NCI-H82 (cell line): ENCODE measurements around the gene KANSL1L.
"Not testable (repeated sequence)": the region's sequence is repeated elsewhere in the genome, so short reads cannot be mapped to it uniquely, and the experiment has no call there.

Source experiments
- DNase-seq: peaks from one replicate; lab custom pipeline; 2025; lab: John Stamatoyannopoulos, UW

KANSL1L gene, protein sequence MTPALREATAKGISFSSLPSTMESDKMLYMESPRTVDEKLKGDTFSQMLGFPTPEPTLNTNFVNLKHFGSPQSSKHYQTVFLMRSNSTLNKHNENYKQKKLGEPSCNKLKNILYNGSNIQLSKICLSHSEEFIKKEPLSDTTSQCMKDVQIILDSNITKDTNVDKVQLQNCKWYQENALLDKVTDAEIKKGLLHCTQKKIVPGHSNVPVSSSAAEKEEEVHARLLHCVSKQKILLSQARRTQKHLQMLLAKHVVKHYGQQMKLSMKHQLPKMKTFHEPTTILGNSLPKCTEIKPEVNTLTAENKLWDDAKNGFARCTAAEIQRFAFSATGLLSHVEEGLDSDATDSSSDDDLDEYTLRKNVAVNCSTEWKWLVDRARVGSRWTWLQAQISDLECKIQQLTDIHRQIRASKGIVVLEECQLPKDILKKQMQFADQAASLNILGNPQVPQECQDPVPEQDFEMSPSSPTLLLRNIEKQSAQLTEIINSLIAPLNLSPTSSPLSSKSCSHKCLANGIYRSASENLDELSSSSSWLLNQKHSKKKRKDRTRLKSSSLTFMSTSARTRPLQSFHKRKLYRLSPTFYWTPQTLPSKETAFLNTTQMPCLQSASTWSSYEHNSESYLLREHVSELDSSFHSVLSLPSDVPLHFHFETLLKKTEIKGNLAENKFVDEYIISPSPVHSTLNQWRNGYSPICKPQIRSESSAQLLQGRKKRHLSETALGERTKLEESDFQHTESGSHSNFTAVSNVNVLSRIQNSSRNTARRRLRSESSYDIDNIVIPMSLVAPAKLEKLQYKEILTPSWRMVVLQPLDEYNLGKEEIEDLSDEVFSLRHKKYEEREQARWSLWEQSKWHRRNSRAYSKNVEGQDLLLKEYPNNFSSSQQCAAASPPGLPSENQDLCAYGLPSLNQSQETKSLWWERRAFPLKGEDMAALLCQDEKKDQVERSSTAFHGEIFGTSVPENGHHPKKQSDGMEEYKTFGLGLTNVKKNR

DNA sequence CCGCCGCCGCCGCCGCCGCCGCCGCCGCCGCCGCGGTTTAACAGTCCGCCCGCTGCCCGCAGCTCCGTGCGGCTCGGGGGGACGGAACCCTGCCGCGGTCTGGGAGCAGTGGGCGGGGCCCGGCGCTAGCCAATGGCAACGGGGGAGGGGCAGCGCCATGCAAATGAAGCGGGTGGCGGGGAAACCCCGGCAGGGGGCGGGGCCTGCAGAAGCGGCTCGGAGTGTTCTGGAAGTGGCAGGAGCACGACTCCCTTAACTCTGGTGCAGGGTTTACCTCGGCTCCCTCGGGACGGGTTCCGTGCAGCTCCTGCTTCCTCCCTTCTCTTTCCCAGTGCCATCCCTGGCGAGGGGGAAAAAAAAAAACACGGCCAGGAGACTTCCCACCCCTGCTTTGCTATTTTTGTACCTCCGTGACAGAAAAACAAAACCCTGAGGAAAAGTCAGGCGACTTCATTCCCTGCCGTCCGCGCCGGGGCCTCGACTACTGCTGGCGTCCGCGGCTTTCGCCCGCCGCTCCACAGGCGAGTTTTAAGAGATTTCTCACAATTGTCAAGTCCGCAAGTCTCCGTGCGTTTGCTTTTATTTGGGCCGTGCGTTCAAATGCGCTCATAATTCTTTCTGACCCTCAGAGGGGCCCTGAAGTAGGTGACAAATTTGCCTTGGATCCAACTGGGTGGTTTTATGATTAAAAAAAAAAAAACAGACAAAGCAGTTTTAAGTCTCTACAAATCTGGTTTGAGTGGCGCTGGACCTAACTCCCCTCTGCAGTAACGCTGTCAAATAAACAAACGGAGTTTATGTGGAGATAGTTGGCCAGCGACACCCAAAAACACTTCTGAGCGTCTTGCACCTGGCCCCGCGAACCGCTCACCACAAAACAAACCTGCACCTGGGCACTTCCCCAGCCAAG lies at the start of gene KANSL1L:
KANSL1L (minus strand) TSS at position 101 of the 910 bp plus-strand sequence. CDS start 16,827 bp downstream, outside the sequence.
- DNase-seq = peak; percentile 99

DNA sequence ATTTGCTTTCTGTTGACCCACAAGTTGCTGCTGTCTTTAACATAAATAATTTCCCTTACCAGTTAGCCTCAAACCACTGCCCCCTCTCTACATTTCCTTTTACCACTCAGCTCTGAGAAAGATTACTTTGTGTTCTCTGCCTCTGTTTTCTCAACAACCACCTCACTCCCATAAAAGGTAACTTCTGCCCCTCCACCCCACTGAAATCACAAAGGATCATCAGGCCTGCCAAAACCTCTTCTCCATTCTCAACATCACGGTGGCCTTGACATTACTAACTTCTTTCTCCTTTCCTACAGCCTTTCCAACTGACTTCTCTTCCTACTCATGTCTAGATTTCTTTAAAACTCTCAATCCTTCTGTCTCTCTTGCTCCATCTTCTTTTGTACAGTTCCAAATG lies 43.9 kb upstream of the KANSL1L start:
- no peak for DNase-seq

DNA sequence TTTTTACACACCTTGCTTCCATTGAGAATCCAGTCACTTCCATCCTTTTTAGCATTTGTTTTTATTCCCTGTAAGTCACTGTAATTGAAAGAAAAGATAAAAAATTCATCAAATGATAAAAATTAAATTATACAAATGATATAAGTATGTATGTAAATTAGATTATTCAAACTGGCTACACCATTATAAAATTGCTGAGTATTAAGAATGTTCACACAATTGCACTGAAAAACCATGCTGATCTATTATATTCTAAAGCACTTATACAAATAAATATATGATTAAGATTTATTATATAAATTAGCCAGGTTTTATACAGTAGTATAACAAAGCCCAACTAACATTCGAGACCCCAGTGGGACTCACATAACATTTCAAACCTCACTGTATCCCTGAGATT lies 39.0 kb upstream of the KANSL1L start:
- DNase-seq = no peak

DNA sequence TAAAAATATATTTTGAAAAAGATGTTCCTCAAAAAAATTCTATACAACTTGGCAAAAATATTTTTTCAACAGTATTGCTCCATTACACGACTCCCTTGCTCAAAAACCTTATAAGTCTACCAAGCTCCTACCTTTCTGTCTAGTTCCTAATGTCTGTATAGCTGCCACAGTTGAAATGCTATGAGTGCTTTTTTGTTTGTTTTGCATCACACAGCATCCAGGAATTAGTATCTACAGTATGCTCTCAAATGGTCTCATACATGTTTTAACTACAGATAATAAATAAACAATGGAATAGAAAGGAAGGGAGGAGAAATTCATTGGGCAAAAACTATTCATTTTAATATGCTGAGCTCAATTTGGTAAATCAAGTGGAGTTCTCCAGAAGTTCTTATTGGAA lies 36.7 kb upstream of the KANSL1L start:
- no peak for DNase-seq

DNA sequence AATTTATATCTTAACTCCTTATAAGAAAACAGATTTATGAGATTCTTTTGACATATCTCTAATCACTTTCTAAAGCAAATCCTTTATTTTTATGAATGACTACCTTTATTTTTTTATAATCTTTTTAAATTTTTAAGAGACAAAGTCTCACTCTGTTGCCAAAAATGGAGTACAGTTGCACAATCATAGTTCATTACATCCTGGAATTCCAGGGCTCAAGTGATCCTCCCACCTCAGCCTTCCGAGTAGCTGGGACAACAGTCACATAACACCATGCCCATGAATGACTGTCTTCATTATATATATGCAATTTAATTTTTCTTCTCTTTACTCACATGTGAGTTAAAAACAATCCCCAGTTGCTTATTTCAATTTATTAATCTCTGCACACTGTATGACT lies 32.3 kb upstream of the KANSL1L start:
- no peak for DNase-seq

DNA sequence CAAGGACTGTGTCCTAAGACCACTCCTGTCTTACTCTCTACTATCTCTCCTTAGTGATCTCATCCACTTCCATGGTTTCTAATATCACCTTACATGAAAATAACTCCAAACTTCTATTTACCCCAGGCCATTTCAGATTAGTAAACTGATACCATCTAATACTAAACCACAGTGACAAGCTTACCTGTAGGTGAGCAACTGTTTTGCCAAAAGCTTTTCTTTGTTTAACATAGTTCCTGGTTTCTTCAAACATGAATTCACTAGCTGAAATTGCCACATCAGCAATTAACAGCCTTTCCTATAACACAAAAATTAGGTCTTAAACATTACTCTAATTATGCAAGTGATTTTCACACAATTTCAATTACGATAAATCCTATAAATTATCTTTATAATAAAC lies 31.9 kb upstream of the KANSL1L start:
- DNase-seq = no peak

DNA sequence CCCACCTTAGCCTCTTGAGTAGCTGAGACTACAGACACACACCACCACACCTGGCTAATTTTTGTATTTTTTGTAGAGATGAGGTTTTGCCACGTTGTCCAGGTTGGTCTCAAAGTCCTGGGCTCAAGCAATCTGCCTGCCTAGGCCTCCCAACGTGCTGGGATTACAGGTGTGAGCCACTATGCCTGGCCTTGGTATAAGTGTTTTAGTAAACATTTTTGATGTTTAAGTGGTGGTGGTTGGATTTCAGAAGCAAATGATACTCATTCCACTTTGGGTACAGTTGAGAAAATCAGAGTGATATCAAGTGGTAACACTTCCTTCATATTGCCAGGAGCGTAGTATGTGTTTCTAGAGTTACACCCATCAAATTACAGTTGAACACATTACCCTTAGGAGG lies 28.6 kb upstream of the KANSL1L start:
- DNase-seq = no peak

DNA sequence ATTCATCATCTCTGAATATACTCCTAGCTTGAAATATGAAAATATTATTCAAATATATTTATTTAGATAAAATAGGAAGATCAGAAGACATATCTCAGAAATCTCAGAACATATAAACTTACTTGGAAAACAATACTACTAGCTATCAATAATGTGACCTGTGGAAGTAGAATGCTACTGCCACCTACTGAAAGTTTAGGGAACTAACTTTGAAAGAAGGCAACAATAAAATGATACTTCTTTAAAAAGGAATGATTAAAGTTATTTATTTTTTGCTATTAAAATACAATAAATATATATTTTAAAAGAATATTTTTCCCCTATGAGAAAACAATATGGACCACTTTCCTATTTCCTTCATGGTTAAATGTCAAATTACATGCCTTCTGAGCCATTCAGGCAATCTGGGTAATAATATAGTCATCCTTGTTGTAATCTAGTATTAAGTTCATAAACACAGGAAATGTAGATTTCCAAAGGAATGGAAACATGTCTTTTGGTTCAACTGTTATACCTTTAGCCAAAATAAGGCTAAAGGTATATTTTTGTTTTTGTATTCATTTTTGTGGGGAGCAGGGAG lies 28.1 kb upstream of the KANSL1L start:
- peak; percentile 40 for DNase-seq

DNA sequence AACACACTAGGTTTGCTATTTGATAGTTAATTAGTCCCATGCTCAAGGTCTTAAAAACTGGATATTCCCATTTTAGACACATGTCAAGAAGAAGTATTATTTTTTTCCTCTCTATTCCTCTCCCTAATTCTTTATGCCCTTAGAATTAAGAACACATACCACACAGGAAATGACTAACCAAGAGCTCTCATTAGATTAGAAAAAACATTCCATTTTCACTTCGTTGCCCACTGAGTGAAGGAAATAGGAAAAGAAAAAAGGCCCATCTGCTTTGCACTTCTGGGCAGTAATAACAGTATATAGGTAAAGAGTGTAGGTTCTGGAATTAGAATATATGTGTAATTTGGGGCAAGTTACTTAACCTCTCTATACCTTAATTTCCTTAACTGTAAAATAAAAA lies 27.1 kb upstream of the KANSL1L start:
- DNase-seq = no peak

DNA sequence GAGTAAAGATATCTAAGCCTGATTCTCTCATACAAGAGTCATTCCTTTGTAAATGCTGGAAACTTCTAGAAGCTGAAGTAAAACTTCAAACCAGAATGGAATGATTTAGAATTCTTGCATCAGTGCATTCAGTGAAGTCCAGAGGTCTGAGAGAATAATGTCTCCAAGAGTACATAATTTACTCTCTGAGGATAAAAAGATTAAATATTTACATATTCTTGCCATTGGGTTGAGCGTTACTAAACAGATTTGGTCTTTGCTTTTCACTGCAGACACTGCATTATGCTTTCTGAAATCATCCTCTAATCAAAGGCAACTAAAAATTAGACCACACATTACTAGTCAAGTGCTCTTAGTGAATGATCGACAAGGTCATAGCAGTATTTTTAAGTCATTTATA lies 26.5 kb upstream of the KANSL1L start:
- no peak for DNase-seq

DNA sequence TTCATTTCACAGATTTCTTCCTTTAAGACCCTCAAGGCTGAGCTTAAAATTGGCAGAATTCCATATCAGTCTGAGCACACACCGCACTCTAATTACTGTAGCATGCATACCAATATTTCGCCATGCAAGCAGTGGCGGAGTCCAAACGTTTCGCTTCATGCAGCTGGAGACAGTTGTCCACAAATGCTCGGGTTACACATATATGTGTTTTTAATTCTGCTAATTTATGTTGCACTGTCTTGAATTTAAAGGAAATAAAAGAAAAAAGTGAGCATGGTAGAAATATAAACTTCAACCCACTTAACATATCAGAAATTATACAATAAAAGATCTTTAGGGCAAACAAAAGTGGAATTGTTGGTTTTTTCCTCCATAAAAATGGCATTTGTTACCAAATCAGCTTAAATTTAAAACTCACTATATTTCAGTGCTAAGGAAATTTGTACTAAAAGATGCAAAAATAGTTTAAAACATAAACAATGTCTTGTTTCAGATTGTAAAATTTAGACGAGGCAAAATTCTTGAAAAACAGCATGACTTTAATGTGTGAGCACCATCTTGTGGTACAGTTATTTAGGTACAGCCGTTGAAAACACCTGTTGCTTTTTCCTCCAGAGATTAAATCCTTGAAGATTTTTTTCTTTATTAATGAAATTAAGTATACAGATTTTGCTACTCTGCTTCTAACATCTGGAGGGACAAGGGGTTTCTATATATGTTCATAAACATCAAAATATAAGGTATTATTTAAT lies 24.1 kb upstream of the KANSL1L start:
- DNase-seq = peak; percentile 86

DNA sequence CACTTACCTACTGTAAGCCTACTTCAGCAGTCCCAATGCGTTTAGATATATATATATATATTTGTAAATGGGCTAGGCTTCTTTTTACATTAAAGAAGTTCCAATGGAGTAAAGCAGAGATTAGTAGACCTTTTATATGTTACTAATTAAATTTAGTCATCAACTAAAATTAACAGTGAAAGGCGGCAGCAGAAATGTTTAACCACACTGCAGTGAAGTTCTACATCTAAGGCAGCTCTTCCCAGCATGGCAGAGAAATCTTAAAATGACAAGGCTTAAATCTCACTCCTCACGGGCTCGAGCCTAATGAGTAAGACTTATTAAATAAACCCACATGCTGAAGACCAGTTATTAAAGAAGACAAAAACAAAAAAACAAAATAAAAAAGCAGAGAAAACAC lies 19.1 kb upstream of the KANSL1L start:
- peak; percentile 14 for DNase-seq

DNA sequence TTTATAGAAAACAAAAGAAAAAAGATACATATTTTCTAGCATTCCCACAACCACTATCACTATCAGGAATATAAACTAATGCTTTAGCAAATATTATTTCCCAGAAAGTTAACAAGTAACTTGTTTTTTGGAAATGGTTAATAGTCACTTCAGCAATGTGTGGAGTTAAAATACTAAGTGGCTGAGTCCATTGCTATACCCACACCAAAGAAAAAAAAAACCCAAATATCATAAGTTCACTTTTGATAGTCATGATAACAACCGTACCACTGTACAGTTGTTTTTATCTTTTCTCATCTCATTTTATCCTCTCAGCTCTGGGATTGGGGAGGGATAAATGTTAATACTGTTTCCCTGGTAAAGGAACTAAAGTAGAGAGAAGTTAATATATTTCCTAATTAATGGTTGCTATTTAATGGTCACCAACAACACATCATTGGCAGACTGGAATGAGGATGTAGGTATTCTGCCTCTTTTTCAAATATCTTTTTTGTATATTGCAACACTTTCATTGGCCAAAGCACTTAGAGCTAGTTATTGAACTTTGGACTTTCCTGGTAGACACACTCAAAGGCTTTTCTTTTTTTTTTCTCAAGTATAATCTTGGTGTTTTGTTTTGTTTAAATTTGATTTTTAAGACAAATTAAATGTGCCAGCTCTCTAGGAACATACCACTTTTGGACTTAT lies 18.4 kb upstream of the KANSL1L start:
- no peak for DNase-seq

DNA sequence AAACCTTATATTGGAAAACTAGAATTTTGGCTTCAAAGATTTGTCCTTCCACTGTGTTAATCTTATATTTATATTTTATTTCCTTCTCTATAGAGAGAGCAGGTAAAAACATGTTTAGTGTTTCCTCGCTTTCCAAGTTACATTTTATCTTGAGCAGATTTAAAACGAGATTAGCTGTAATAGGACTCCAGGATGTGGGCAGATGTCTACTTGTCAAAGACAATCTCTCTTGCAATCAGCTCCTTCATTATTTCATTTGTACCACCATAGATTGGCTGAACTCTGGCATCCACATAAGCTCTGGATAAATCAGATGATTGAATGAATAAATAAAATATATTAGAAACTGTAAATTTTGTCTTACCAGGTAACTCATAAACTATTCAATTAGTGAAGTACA lies 17.5 kb upstream of the KANSL1L start:
- DNase-seq = peak; percentile 86

DNA sequence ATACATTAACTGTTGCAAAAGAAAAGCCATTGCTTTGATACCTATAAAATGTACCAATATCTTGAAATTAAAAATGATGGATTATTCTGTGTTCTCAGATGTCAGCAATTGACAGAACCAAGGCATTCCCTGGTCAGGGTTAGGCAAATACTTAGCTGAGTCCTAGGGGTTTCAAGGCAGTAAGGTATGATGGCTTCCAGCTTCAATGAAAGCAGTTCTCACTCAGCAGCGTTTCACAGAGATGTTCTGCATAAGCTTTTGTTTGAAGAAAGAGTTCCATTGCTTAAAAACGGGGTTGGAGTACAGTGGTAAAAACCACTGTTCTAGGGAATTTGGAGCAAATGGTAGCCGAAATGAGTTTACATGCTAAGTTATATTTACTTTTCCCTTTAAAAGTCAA lies 17.0 kb upstream of the KANSL1L start:
- peak; percentile 40 for DNase-seq

DNA sequence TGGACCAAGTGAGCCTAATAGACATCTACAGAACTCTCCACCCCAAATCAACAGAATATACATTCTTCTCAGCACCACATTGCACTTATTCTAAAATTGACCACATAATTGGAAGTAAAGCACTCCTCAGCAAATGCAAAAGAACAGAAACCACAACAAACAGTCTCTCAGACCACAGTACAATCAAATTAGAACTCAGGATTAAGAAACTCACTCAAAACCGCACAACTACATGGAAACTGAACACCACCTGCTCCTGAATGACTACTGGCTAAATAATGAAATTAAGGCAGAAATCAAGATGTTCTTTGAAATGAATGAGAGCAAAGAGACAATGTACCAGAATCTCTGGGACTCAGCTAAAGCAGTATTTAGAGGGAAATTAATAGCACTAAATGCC lies 12.7 kb upstream of the KANSL1L start:
- DNase-seq = not testable (repeated sequence)

DNA sequence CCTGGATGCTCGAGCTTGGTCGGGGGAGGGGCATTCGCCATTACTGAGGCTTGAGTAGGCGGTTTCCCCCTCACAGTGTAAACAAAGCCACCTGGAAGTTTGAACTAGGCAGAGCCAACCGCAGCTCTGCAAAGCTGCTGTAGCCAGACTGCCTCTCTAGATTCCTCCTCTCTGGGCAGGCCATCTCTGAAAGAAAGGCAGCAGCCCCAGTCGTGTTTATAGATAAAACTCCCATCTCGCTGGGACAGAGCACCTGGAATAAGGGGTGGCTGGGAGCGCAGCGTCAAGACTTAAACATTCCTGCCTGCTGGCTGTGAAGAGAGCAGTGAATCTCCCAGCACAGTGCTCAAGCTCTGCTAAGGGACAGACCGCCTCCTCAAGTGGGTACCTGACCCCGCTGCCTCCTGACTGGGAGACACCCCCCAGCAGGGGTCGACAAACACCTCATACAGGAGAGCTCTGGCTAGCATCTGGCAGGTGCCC lies 10.4 kb upstream of the KANSL1L start:
- DNase-seq = peak; percentile 31

DNA sequence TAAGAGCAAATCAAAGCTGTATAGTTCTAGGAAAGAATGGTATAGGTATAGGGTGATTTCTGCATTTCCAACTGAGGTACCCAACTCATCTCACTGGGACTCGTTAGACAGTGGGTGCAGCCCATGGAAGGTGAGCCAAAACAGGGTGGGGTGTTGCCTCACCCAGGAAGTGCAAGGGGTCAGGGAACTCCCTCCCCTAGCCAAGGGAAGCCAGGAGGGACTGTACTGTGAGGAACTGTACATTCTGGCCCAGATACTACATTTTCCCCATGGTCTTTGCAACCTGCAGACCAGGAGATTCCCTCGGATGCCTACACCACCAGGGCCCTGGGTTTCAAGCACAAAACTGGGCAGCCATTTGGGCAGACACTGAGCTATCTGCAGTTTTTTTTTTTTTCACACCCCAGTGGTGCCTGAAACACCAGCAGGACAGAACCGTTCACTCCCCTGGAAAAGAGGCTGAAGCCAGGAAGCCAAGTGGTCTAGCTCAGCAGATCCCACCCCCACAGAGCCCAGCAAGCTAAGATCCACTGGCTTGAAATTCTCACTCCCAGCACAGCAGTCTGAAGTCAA lies 9.9 kb upstream of the KANSL1L start:
- DNase-seq = not testable (repeated sequence)

DNA sequence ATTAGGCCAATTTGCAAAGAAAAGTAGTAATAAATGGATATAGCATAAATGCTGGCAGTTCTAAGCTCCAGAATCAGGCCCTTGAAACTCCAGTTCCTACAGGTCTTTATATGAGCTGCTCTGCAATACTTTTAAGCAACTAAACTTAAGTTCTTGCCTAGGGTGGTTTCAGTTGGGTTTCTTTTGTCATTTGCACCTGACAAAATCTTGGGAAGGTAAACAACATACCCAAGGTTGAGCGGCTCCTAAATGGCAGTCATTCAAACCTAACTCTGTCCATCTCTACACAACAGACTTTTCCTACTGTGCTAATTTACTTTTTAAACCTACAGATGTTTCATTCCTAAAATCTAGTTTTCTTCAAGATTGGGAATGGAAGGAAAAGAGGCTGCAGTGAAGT lies 9.3 kb upstream of the KANSL1L start:
- DNase-seq = no peak
